GM19324 (cell line): ENCODE measurements around the gene NPB.

Experiments used
- ATAC-seq: cut with Tn5 transposase; IDR thresholded peaks from one replicate; pipeline ENCODE4 v1.9.1; 2021; ENCODE audit warnings: mild to moderate bottlenecking, moderate library complexity; ENCODE audit not compliant: unreplicated experiment, low FRiP score

The NPB gene

GRCh38 chr17:81910840-81911276 lies 8.8 kb downstream of the NPB start:
- peak; percentile 5 for ATAC-seq

DNA sequence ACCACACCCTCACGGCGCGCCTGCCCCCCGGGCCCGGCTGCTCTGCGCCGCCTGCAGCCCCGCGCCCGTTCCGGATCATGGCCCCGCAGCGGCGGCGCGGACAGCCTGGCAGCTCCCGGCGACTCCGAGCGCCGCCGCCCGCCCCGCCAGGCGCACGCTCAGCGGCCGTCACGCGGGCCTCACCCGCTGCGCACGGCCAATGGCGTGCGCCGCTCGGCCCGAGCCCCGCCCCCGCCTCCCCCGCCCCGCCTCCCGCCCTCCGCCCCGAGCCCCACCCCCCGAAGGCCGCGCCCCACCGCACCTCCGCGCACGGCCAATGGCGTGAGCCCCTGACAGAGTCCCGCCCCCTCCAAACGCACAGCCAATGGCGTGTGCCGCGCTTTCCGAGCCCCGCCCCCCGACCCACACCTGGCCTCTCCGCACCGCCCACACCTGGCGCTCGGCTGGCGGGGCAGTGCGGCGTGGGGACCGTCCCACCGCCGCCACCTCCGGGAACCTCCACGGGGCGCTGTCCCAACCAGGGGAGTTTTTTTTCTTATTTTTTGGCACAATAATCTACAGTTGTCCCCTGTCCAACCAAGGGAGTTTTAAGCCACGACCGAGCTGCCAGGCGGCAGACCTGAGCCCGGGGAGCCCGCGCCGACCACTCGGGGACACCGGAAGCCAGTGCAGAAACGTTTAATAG lies 9.4 kb downstream of the NPB start, which contains the start of gene PCYT2:
Gene PCYT2, minus strand, starts transcription at position 123 of the 685 bp plus-strand sequence. Its CDS starts 44 bp downstream, at position 79.
- ATAC-seq, result peak; percentile 70

DNA sequence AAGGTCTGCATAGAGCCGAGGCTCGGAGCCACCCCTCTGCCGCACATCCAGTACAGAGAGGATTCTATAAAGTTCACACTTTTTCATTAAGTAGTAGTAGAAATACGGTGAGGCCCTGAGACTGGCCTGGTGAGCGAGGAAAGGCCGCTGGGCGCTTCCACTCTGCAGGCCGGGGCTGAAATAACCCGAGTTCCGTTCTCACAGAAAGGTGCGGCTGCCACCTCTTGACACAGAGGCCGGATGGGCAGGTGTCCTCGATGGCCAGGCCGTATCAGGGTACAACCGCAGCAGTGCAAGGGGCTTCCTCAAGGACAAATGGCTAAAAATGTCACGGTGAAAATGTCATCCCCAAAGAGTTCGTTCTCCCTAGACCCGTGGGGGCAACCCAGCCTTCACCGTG lies 9.9 kb downstream of the NPB start:
- no peak for ATAC-seq

- no peak for ATAC-seq
These were observed 10.6 kb downstream of the NPB start for GRCh38 chr17:81912441-81913309.

DNA sequence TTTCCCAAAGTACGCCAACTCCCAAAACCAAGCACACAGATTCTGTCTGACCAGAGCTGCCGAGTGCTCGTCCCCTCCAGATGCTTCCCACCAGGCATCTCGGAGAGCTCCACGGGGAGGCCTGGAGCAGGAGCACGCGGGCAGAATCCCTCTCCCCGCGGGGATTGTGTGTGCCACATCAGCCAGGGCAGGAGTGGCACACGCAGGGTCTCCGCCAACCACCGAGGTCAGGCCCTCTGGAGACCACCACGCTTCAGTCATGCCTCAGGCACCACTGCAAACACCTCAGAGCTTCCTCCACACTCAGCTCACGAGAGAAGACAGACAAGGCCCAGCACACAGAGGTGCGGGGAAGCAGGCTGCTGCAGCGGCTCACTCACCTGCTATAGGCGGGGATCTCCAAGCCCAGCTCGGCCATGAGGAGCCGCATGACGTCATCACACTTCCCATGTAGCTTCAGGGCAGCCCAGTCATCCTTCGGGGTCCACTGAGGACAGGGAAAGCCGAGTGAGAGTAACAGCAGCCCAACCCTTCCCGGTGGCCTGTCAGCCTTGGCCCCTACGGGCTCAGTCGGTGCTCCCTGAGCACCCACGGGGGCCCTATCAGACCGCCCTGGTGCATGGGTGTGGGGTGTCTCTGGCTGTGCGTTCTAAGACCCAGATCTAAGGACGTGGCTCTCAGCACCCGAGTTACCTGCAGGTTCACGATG lies 11.5 kb downstream of the NPB start:
- no peak for ATAC-seq

DNA sequence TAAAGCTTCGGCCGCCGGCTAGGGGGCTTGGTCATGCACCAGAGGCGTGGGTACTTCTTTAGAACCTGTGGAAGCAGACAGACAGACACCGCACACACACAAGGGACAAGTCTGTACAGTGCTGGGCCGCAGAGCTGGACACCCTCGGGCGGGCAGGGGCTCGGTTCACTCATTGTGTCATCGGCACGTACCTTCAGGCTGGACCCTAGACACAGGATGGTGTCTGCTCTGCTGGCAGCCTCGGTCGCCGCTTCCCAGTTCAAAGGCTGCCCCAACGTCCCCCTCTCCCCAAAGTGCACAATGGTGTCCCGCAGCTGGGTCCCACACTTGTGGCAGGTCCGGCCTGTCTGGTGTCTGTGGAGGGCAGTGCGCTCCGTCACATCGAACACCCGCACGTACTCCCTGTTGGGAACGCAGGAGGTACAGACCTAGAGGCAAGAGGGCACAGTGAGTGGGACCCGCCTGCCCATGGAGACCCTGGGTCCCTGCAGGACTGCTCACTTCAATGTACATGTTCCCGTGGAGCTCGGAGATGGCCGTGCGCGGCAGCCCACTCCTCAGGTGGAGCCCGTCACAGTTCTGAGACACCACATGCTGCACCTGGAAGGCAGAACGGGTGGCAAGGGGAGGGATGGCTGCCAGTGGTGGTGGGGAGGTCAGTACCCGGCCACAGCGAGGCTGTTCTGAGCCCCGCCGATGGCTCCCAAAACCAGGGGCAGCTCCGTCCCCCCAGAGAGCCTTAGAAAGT lies 12.2 kb downstream of the NPB start:
- ATAC-seq, result no peak

GRCh38 chr17:81915331-81915730 lies 13.3 kb downstream of the NPB start:
- no peak for ATAC-seq

DNA sequence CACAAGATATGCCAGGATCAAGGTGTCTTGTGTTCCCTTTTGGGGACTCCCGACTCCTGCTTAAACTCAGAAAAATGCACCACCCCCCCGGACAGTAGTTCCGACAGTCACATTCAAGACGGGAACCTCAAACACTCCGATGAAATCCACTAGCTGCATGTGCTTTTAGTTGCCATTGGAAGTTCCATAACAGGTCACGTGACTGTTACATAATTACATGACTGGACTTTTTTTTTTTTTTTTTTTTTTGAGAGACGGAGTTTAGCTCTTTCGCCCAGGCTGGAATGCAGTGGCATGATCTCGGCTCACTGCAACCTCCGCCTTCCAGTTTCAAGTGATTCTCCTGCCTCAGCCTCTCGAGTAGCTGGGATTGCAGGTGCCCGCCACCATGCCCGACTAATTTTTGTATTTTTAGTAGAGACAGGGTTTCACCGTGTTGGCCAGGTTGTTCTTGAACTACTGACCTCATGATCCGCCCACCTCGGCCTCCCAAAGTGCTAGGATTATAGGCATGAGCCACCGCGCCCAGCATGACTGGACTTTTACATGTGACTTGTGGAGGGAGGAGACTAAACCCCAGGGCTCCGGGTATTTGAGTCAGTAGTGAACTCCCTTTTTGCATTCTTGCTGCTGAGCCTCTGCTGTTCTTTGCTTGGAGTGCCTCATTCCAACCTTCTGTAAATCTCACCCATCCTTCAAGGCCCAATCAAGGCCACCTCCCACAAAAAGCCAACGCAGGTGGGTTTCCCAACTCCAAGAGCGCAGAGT lies 14.4 kb downstream of the NPB start:
- no peak for ATAC-seq

DNA sequence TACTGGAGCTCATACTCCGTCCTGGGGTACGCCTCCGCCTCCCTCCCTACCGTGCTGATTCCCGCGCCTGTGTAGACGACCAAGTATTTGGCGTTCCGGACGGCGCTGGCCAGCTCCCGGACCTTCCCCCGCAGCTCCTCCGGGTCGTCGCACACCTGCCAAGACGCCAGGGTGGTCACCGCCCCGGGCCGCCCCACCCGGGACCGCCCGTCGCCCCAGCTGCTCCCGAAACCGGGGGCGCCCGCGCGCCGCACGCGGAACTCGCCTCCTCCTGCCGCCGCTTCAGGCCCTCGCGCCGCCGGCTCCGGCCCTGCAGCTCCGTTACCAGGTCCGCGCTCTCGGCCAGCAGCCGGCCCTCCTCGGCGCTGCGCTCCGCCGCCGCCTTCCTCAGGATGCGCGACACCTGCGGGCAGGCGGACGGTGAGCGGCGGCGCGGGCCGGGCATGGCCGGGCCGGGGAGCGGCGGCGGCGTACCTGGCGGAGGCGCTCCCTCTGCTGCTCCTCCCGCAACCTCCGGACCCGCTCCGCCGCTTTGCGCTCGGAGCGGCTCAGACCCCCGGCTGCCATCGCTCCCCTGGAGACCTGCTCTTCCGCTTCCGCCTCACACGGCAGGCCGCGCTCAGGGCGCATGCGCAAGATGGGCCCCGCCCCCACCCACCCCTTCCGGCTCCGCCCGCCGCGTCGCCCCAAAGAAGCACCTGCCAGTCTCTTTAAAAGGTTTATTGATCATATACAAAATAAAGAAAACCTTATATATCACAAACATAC lies 15.7 kb downstream of the NPB start, which contains the start of gene SIRT7:
Gene SIRT7, minus strand, starts transcription at position 612 of the 768 bp plus-strand sequence. Its CDS starts 45 bp downstream, at position 567.
- ATAC-seq, result peak; percentile 66

DNA sequence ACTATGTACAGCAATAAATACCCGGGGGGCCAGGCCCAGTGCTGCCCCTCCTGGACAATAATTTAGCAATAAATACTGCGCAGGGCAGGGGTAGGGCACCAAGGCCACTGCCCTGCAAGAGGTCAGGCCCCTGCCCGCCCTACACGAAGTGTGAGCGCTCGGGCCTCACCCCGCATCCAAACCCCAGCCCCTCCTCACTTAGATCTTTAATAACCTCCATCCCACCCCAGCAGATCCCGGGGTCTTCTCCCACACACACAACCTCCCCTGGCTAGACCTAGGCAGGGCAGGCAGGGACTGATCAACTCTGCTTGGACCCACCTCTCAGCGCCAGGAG lies 16.3 kb downstream of the NPB start:
- ATAC-seq, result peak; percentile 13

GRCh38 chr17:81918832-81919545 lies 17.0 kb downstream of the NPB start:
- ATAC-seq, result no peak

- ATAC-seq, result no peak
These were observed 18.8 kb downstream of the NPB start for GRCh38 chr17:81920612-81921536.

DNA sequence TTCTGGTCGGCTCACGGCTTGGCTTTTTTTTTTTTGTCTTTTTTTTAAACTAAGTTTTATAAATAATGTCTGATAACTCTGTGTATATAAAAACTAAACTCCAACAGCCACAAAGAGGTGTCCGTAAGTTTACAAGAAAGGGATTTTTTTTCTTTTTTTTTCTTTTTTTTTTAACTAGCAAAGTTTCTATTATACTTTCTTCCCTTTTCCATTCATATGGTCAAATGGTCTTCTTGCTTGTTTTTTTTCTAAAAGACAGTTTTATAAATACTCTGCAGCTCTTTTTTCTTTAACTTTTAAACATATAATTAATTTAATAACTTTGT lies 19.5 kb downstream of the NPB start:
- no peak for ATAC-seq

GRCh38 chr17:81921996-81922565 lies 20.0 kb downstream of the NPB start:
- ATAC-seq, result no peak

DNA sequence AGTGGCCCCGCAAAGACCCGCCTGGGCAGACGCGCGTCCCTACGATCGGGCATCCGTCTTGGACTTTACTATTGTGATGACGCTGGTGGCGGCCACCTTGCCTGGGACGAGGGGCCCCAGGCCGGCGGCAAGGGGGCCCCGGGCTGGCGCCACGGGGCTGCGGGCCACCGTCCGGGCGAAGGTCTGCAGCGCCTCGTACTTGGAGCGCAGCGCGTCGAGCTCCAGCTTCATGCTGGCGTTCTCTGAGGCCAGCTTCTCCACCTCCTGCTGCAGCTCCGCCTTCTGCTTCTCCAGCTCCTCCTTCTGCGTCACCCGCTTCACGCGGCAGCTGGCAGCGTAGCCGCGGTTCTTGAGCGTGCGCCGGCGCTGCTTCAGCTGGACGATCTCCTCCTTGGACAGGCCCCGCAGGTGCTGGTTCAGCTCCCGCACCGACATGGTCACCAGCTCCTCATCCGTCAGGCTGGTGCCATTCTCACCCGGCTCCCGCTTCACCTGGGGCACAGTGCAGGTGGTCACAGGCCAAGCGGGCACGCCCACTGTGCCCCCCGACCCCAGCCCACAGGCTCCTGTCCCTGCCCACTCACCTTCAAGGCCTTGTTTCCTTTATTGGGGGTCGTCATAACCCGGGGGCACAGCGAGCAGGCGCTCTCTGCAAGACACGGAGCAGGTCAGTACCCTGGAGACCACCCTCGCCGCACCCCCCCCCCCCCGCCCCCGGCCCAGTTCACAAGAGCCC lies 20.7 kb downstream of the NPB start:
- no peak for ATAC-seq
